Thoracic aorta (tissue), 2 donors: ENCODE measurements around the gene FSTL4. TPM values are rescaled to one million over a fixed set of nuclear protein-coding genes. Genes with fewer than 3 reads are reported as not detected.

ENCODE experiments used
- ATAC-seq: fragments of 150-250 bp; one replicate; pipeline ENCODE4 v1.8.0; 2017; ENCODE audit warnings: low read depth; ENCODE audit not compliant: insufficient number of reproducible peaks, low FRiP score
- DNase-seq: peaks from one replicate; pipeline ENCODE4 v3.0.0-alpha.2; 2020; ENCODE audit warnings: low spot score
- H3K27ac ChIP-seq, 2 donors: fragments of 200-600 bp; sonication (generic); 1 replicate in 1 of 2; 2 replicates in 1 of 2; pipeline ENCODE4 v1.5.1; 2016; ENCODE audit warnings: mild to moderate bottlenecking in 2 of 2, moderate library complexity in 2 of 2
- H3K27me3 ChIP-seq: fragments of 200-600 bp; sonication (generic); replicated peaks from 2 replicates; pipeline ENCODE4 v1.6.0; 2016; ENCODE audit warnings: mild to moderate bottlenecking; ENCODE audit not compliant: insufficient read depth
- H3K36me3 ChIP-seq: fragments of 200-600 bp; sonication (generic); one replicate; pipeline ENCODE4 v1.5.1; 2016
- H3K4me1 ChIP-seq, 2 donors: fragments of 200-600 bp; sonication (generic); 1 replicate in 1 of 2; 2 replicates in 1 of 2; pipeline versions ENCODE4 v1.5.1 to v1.6.0; 2016; ENCODE audit warnings: low read depth in 2 of 2, mild to moderate bottlenecking in 1 of 2; ENCODE audit not compliant: control insufficient read depth in 1 of 2
- H3K4me3 ChIP-seq: fragments of 200-600 bp; sonication (generic); 2 replicates; pipeline ENCODE4 v1.5.1; 2016; ENCODE audit warnings: mild to moderate bottlenecking
- H3K9me3 ChIP-seq: fragments of 200-600 bp; sonication (generic); 2 replicates; pipeline ENCODE4 v1.5.1; 2016
- total RNA-seq, 2 donors: library from RNA; depleted of rRNA; stranded (reverse); fragments of >200 nt; gene quantifications; one replicate each; pipeline versions ENCODE4 v1.1.0 to v1.2.3, GENCODE V29; 2016
- TF ChIP-seq, protein P1 (sequence below): fragments of 200-600 bp; sonication (generic); IDR thresholded peaks from one replicate; pipeline ENCODE4 v1.5.1; 2019; ENCODE audit warnings: antibody characterized with exemption

FSTL4 gene
- total RNA-seq, 2 donors from 2014 or later: not detected

DNA sequence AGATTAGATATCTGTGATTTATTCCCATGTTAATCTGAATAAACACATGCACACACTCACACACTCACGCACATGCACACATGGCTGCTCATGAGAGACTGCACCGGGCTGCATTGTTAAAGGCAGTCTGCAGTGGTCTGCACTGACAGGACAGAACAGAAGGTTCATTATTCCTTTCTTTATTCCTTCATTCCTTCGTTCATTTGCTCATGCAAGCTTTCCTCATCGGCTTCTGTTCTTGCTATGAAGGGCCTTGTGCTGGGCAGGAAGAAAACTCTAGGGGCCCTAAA, 41.4 kb upstream of the FSTL4 start:
- H3K27me3 ChIP-seq: no peaks in the 10 kb centered on the region
- H3K36me3 ChIP-seq: no peaks in the 10 kb centered on the region
- ATAC-seq (no peak), DNase-seq (no peak)
- H3K4me3 ChIP-seq: no peak overlapping the region
- H3K27ac ChIP-seq: no peak overlapping the region
- no peaks in the 10 kb centered on the region for H3K9me3 ChIP-seq
- no peaks in the 10 kb centered on the region for H3K4me1 ChIP-seq
- TF ChIP-seq, protein P1, sequence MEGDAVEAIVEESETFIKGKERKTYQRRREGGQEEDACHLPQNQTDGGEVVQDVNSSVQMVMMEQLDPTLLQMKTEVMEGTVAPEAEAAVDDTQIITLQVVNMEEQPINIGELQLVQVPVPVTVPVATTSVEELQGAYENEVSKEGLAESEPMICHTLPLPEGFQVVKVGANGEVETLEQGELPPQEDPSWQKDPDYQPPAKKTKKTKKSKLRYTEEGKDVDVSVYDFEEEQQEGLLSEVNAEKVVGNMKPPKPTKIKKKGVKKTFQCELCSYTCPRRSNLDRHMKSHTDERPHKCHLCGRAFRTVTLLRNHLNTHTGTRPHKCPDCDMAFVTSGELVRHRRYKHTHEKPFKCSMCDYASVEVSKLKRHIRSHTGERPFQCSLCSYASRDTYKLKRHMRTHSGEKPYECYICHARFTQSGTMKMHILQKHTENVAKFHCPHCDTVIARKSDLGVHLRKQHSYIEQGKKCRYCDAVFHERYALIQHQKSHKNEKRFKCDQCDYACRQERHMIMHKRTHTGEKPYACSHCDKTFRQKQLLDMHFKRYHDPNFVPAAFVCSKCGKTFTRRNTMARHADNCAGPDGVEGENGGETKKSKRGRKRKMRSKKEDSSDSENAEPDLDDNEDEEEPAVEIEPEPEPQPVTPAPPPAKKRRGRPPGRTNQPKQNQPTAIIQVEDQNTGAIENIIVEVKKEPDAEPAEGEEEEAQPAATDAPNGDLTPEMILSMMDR: no peak

DNA sequence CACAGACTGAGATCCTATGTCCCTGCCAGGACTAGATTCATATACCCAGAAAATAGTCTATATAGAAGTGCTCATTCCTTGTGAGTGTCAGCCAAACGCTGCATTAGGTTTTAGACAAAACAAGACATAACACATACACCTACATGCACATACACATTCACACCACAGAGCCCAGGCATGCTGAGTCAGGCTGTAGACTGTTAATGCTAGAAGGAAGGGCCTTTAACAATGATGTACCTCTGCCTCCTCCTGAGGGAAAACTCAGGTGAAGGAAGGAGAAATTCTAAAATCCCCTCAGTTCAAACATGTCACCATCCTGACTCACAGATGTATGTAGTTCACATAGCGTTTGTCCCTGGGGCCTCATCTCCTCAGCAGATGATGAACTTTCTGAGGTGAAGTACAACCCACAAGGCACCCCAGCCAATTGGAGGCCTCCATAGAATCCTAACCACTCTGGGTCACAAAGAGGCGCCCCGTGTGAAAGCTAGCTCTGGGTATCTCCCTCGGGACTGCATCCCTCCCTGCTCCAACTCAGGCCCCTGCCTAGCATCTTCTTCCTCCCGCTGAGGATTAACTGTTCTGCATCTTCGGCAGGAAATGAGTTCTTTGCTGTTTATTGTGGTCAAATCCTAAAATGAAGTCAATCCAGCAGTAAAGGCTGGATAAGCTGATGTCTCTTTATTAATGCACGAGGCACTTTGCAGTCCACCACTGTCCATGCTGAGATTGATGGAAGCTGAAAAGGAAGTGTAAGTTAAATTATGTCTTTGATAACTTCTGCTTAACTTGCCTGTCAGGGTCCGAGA, 40.8 kb upstream of the FSTL4 start:
- ATAC-seq (no peak), DNase-seq (no peak)
- TF ChIP-seq, protein P1: no peak
- H3K4me1 ChIP-seq: no peaks in the 10 kb centered on the region
- H3K36me3 ChIP-seq: no peaks in the 10 kb centered on the region
- no peak overlapping the region for H3K4me3 ChIP-seq
- H3K27me3 ChIP-seq: no peaks in the 10 kb centered on the region
- H3K9me3 ChIP-seq: no peaks in the 10 kb centered on the region
- no peak overlapping the region for H3K27ac ChIP-seq

DNA sequence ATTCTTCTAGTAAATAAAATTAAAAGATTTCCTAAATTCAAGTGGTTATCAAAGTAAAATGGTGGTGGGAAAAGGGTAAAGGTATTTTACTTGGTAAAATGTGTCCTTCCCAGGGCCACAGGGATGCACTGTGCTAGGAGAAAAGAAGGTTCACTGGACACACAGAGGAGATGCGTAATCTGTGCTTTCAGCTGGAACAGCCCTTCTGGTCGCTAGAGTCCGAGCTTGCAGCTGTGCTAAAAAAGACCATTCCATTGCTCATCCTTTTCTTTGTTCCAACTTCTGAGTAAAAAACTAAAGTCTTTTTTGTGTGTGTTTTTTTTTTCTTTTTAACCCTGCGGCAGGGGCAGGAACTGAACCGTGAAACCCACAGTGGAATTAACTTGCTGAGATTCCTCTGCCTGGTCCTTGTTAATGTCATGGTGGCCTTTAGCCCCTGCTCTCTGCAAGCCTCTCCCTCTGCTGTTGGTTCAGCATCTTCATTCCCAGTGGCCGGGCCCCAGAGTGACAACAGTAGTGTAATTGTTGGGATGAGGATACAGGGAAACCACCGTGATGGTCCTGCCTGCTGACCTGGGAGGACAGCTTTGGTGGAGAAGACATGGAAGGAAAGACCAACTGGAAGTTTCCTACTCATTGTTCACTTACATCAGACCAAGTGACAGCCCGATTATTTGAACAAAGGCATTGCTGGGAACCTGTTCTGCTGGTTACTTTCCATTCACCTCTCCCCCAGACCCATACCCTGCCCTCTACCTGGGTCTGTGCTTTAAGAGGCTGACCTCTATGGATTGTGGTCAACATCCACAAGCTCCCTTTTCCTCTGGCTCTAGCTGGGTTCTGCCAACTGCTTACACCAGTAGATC, 31.9 kb upstream of the FSTL4 start:
- H3K9me3 ChIP-seq: no peaks in the 10 kb centered on the region
- ATAC-seq: no peak
- no peak overlapping the region for H3K4me3 ChIP-seq
- H3K27ac ChIP-seq: no peak overlapping the region
- H3K36me3 ChIP-seq: no peaks in the 10 kb centered on the region
- TF ChIP-seq, protein P1: no peak
- DNase-seq: no peak
- H3K27me3 ChIP-seq: no peaks in the 10 kb centered on the region
- no peaks in the 10 kb centered on the region for H3K4me1 ChIP-seq

DNA sequence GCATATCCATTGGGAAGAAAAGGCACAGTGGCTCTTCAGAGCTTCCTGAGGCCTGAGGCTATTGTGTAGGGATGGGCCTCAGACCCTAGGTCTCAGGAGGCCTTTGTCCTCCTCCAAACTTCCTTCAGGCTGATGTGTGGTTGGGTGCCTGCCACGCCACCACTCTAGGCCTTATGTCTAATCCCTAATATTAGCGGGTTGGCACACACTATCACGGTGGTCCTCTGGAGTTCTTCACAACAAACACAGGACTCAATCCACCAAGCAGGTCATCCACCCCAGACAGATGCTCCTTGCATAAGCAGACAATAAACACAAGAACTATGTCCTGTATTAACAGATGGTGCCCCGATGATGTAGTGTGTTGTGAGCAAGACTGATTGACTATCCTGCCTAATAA, 31.0 kb upstream of the FSTL4 start:
- H3K36me3 ChIP-seq: no peaks in the 10 kb centered on the region
- no peaks in the 10 kb centered on the region for H3K9me3 ChIP-seq
- DNase-seq (no peak), ATAC-seq (no peak)
- H3K27ac ChIP-seq: no peak overlapping the region
- no peak overlapping the region for H3K4me3 ChIP-seq
- H3K4me1 ChIP-seq: no peaks in the 10 kb centered on the region
- TF ChIP-seq, protein P1: no peak
- no peaks in the 10 kb centered on the region for H3K27me3 ChIP-seq

DNA sequence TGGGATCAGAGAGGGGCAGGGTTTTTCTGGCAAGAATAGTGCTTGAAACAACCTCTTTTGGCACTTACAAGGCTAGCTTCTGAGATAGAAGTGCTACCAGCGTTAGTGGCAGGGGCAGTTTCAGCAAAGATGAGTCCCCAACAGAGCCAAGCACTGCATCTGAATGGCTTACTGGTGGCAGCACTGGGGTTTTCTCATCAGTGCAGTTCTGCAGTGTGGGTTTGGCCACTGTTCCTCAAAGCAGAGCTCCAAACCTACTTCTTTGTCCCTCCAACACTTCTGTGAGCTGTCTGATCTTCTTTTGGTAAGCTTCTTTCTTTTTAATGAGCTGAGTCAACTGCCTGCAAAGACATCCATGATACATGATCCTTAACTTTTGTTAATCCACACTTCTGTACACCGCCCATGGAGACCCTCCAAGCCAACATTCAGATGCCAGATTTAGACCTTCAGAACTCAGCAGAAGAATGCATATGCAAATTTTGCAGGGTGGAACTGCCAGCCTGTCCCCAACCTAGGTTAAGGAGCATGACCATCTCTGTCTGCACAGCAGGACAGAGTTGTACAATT, 29.9 kb upstream of the FSTL4 start:
- H3K4me1 ChIP-seq: no peaks in the 10 kb centered on the region
- no peaks in the 10 kb centered on the region for H3K9me3 ChIP-seq
- ATAC-seq (no peak), DNase-seq (no peak)
- no peaks in the 10 kb centered on the region for H3K27me3 ChIP-seq
- TF ChIP-seq, protein P1: no peak
- H3K27ac ChIP-seq: no peak overlapping the region
- H3K4me3 ChIP-seq: no peak overlapping the region
- no peaks in the 10 kb centered on the region for H3K36me3 ChIP-seq
